Measurements from ENCODE around the gene CNTNAP2. TPM values are rescaled to one million over a fixed set of nuclear protein-coding genes. Genes with fewer than 3 reads are reported as not detected.

CNTNAP2 gene
- total and polyA plus RNA-seq, 9 of the 15 experiments (the other 6 are each of a cell fraction or from before 2014, with no cell fraction given) = 0.04 to 0.62 (median 0.09) TPM; not detected in 4

DNA sequence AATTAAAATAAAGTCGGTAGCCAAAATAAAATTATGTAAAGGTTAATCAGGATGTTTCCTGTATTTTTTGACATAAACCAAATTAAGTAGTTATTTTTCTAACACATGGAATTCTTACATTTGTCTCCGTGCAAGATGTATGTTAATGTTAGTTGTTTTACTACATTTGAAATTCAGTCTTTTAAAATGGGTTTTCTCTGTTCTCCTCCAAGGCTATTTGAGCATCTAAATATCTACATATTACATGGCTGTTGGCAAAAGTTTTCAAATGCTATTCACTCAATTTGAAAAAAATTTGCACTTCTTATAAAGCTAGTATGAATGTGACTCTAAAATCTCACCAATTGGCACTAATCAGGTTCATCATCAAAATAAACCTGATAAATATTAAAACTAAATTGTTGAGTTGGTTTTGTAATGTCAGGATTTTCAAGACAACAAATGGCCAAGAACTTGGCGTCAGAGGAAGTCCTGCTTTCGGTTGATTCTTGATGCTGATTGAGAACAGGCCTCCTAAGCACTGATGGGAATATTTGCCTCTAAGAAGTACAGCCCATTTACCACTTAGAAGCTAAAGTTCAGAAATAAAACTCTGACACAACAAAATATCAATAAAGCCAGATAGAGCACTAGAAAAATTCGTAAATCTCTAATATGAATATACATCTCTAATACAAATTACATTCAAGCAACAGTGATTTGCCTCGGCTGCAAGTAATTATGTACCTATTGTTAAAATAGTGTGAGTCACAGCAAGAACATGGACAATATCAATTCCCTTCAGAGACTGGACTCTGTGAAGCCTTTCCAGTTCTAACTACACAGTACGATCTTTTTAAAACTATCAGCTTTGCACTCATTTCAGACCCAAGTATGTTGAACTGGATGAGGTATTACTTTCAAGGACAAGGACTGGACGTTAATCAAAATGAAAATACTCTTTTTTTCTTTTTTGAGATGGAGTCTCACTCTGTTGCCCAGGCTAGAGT lies 1740.8 kb downstream of the CNTNAP2 start:
- Histone ChIP-seq H3K4me1 (replicated peaks in 1 of 2; ENCODE audit: control insufficient read depth in 2 of 2, insufficient read depth in 2 of 2, low read length in 2 of 2) (no peaks in the 10 kb centered on the region), H3K9ac (ENCODE audit: insufficient read depth in 1 of 2, low read depth in 2 of 2, low read length in 2 of 2) (no peak overlapping the region), H2AFZ (ENCODE audit: low read depth, low read length) (no peak overlapping the region), H3K27me3 (ENCODE audit: control insufficient read depth in 2 of 2, insufficient read depth in 2 of 2, low read length in 2 of 2) (no peaks in the 10 kb centered on the region), H4K20me1 (replicated peaks; ENCODE audit: control insufficient read depth, insufficient read depth, low read length) (no peaks in the 10 kb centered on the region), H3K9me3 (replicated peaks; ENCODE audit: control insufficient read depth, insufficient read depth, low read depth, low read length) (0 out of 2 replicates have a peak, but pooled peaks cover 2% of the 10 kb centered on the region), H3K36me3 (ENCODE audit: control insufficient read depth, insufficient read depth, low read length) (no peaks in the 10 kb centered on the region), H3K4me2 (ENCODE audit: insufficient read depth, low read length) (no peak overlapping the region), H3K4me3 (no peak overlapping the region), H3K79me2 (ENCODE audit: control insufficient read depth, insufficient read depth, low read length) (no peaks in the 10 kb centered on the region), H3K9me1 (ENCODE audit: control insufficient read depth, insufficient read depth, low read length) (no peaks in the 10 kb centered on the region), H3K27ac (ENCODE audit: extremely low read depth, low read depth, low read length) (no peak overlapping the region)
- 2% methylated on average over 8 of the region's 8 CpGs for WGBS (ENCODE audit: insufficient coverage, low coverage, missing lambda C conversion rate)
- no TSS peak for BruUV-seq (replicated peaks)
- CTCF ChIA-PET (ENCODE audit: low intra/inter-chr PET ratio) = no interaction called here
- in situ Hi-C loops (cut with MboI) (no loop called here), intact Hi-C loops (cut with micrococcal nuclease) (no loop called here)
- no peak for TF ChIP-seq U2AF1 (optimal IDR thresholded peaks at IDR 0.05; ENCODE audit: low read depth, low read length)
- TF ChIP-seq TAL1 (IDR thresholded peaks at IDR 0.05) = no peak
- TF ChIP-seq, protein P1, sequence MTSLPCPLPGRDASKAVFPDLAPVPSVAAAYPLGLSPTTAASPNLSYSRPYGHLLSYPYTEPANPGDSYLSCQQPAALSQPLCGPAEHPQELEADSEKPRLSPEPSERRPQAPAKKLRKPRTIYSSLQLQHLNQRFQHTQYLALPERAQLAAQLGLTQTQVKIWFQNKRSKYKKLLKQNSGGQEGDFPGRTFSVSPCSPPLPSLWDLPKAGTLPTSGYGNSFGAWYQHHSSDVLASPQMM (CRISPR knock-in tag; IDR thresholded peaks at IDR 0.05) = no peak
- TF ChIP-seq KAT2B (IDR thresholded peaks at IDR 0.05; ENCODE audit: low read depth, low read length) = no peak
- DNase-seq (ENCODE audit: extremely low read depth in 1 of 4, low spot score in 3 of 4) (no peak), FAIRE-seq (no peak), ATAC-seq (no peak)
- POLR2A ChIA-PET = no interaction called here
